NB4 (cell line): ENCODE results near the gene SYCE3.

ENCODE experiments used
- DNase-seq: peaks from one replicate; pipeline ENCODE4 v3.0.0; 2010; ENCODE audit warnings: low read depth
- H3K4me3 ChIP-seq: one replicate; pipeline ENCODE4 v1.5.1; 2011; ENCODE audit warnings: mild to moderate bottlenecking, low read depth, low read length, moderate library complexity
- CTCF ChIP-seq: IDR thresholded peaks from one replicate; pipeline ENCODE4 v1.5.1; 2012; ENCODE audit warnings: low read depth, low read length
- MYC ChIP-seq: IDR thresholded peaks from 2 replicates; pipeline ENCODE4 v1.6.1; 2011; ENCODE audit warnings: low read depth, low read length
- POLR2A ChIP-seq: IDR thresholded peaks from 2 replicates; pipeline ENCODE4 v1.6.1; 2011; ENCODE audit warnings: mild to moderate bottlenecking; ENCODE audit not compliant: insufficient read length; ENCODE audit errors: extremely low read depth
- TF ChIP-seq, protein P1 (sequence below): IDR thresholded peaks from 2 replicates; pipeline ENCODE4 v1.6.1; 2011; ENCODE audit warnings: low read depth, low read length

SYCE3 gene

DNA sequence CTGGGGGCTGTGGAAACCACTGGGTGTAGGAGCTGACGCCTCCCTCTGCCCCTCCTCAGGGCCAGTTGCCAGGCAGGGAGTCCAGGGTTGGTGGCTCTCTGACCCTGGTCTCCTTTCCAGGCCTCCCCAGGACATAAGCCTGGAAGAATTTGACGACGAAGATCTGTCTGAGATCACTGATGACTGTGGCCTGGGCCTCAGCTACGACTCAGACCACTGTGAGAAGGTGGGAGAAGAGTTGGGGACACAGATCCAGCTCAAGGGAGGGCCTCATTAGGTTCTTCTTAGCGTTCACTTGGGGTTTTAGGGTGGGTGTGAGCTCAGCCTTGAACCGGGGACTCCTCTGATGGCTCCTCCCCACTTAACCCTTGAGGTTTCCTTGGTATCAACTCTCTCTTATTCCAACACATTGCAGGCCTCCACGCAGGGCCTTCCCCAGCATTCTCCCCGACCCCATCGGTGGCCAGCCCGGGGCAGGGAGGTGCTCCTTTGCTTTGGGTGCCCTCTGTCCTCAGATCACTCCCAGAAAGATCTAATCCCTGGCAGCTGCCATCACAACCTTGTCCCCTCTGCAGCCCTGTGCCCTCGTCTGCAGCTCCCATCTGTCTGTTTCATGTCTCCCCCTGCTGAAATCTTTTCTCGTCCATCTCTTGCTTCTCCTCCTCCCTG, 39.1 kb upstream of the SYCE3 start:
- DNase-seq = no peak
- no peak overlapping the region for H3K4me3 ChIP-seq
- TF ChIP-seq POLR2A = no peak
- no peak for TF ChIP-seq MYC
- TF ChIP-seq, protein P1, sequence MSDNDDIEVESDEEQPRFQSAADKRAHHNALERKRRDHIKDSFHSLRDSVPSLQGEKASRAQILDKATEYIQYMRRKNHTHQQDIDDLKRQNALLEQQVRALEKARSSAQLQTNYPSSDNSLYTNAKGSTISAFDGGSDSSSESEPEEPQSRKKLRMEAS = no peak
- TF ChIP-seq CTCF = no peak

GRCh38 chr22:50600967-50601668, 38.4 kb upstream of the SYCE3 start:
- TF ChIP-seq, protein P1 = no peak
- TF ChIP-seq CTCF (no peak), MYC (no peak), POLR2A (no peak)
- H3K4me3 ChIP-seq = no peak overlapping the region
- DNase-seq = no peak

DNA sequence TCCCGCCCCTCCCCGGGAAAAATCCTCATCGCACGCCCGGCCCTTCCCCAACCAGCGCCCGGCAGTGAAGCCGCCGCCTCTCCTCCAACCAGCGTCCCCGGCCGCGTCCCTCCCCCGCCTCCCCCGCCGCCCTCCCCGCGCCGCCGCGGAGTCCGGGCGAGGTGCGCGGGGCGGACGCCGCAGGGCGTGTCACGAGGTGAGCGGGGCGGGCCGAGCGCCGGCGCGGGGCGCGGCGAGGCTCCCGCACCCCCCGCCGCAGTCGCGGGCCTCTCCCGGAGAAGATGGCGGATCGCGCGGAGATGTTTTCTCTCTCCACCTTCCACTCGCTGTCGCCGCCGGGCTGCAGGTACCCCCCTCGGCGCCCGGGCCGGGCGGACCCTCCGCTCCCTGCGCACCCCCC, 37.8 kb upstream of the SYCE3 start, which contains the start of gene MAPK8IP2:
Gene MAPK8IP2, plus strand, starts transcription at position 256 of the 400 bp plus-strand sequence. Its CDS starts 26 bp downstream, at position 282.
- no peak for DNase-seq
- TF ChIP-seq, protein P1 = no peak
- TF ChIP-seq CTCF (no peak), POLR2A (no peak), MYC (no peak)
- no peak within 1 kb of the TSS for H3K4me3 ChIP-seq

DNA sequence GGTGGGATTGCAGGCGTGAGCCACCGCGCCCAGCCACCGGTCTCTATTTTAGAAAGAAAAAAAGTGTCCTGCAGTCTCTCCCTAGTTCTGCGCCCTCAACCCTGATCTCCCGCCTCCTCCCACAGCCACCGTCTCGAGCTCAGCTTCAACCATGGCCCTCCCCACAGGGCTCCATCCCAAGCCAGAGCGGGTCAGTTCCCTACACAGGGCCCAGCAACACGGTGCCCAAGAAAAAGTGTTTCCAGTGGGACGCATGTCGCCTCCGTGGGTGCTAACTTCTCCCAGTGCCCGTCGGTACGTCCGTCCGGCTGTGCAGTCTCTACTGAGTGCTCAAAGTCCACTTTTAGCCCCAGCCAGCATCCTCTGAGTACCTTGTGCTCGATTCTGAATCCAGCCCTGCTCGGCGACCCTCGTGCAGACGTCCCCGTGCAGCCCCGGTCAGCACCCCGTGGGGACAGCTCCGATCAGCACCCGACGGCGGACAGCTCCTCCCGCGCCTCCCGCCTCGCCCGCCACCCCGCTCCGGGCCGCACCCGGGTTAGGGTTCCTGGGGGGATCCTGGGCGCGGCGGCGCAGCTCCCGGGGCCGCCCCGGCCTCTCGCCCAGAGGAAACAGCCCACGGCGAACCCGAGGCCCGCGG, 37.2 kb upstream of the SYCE3 start:
- no peak overlapping the region for H3K4me3 ChIP-seq
- TF ChIP-seq, protein P1 = peak; percentile 46
- TF ChIP-seq MYC = no peak
- peak; percentile 60 for DNase-seq

DNA sequence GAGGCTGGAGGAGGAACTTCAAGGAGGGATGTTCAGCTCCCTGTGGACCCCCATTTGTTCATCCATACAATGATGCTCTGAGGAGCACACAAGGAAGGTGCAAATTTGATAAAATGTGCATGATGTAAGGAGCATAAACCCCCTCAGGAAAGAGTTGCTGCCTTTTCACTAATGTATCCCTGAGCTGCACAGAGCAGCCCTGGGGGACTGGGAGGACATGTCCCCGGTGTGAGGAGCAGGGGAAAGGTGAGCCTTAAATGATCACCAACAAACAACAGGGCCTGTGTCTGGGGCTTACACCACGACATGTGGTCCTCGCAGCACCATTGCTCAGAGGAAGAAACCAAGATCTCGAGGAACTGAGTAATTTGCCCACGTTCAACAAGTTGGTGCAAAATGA, 34.4 kb upstream of the SYCE3 start:
- TF ChIP-seq CTCF (no peak), POLR2A (no peak), MYC (no peak)
- TF ChIP-seq, protein P1 = no peak
- H3K4me3 ChIP-seq = no peak overlapping the region
- DNase-seq = no peak

GRCh38 chr22:50595189-50595588, 32.5 kb upstream of the SYCE3 start:
- no peak overlapping the region for H3K4me3 ChIP-seq
- DNase-seq = no peak
- TF ChIP-seq, protein P1 = no peak
- TF ChIP-seq CTCF (no peak), MYC (no peak), POLR2A (no peak)
